Stimulated activated CD8-positive, alpha-beta memory T cell treated with anti-CD3 and anti-CD28 coated beads, Interleukin-7, amount 100 ng/mL, for 24 hours (primary cell): ENCODE measurements around the gene ATXN7L3.
A peak's percentile ranks its signal among the peaks of the same experiment; 100 is the strongest.

Experiments
- DNase-seq: peaks from one replicate; pipeline ENCODE4 v3.0.0-alpha.2; 2020; ENCODE audit warnings: low read depth

Gene ATXN7L3

GRCh38 chr17:44218344-44219107 is 18.8 kb upstream of the ATXN7L3 start:
- no peak for DNase-seq

- DNase-seq = no peak
Observed at GRCh38 chr17:44217738-44218343, 18.2 kb upstream of the ATXN7L3 start.

GRCh38 chr17:44216694-44217093 is 17.0 kb upstream of the ATXN7L3 start:
- no peak for DNase-seq

- no peak for DNase-seq
Observed at GRCh38 chr17:44216173-44216572, 16.5 kb upstream of the ATXN7L3 start.

- no peak for DNase-seq
Observed at GRCh38 chr17:44214896-44215295, 15.2 kb upstream of the ATXN7L3 start.

GRCh38 chr17:44214230-44214494 is 14.5 kb upstream of the ATXN7L3 start:
- no peak for DNase-seq

- no peak for DNase-seq
Observed at GRCh38 chr17:44213403-44214229, 13.9 kb upstream of the ATXN7L3 start.

GRCh38 chr17:44212507-44213402 is 13.1 kb upstream of the ATXN7L3 start:
- DNase-seq = no peak

GRCh38 chr17:44211281-44212265 is 11.9 kb upstream of the ATXN7L3 start:
- DNase-seq = no peak

- DNase-seq = peak; percentile 75
Observed at GRCh38 chr17:44210342-44211192, 10.9 kb upstream of the ATXN7L3 start.

- no peak for DNase-seq
Observed at GRCh38 chr17:44209786-44210341, 10.2 kb upstream of the ATXN7L3 start.

GRCh38 chr17:44207743-44208142 is 8.1 kb upstream of the ATXN7L3 start:
- no peak for DNase-seq

- DNase-seq = no peak
Observed at GRCh38 chr17:44207319-44207718, 7.6 kb upstream of the ATXN7L3 start.

GRCh38 chr17:44206825-44207155 is 7.1 kb upstream of the ATXN7L3 start:
- DNase-seq = no peak

- DNase-seq = no peak
Observed at GRCh38 chr17:44205962-44206824, 6.5 kb upstream of the ATXN7L3 start.

- DNase-seq = no peak
Observed at GRCh38 chr17:44204441-44204882, 4.8 kb upstream of the ATXN7L3 start.

GRCh38 chr17:44203731-44204440 is 4.2 kb upstream of the ATXN7L3 start:
- DNase-seq = no peak

- DNase-seq = no peak
Observed at GRCh38 chr17:44202756-44203155, 3.1 kb upstream of the ATXN7L3 start.
